Bronchial epithelial cell (primary cell): ENCODE results near the gene TBC1D8B. TPM values are rescaled to one million over a fixed set of nuclear protein-coding genes. Genes with fewer than 3 reads are reported as not detected.
A peak's percentile ranks its signal among the peaks of the same experiment; 100 is the strongest.

Experiments
- DNase-seq: peaks from one replicate; pipeline ENCODE4 v3.0.0-alpha.2; 2010; ENCODE audit warnings: low read depth
- FAIRE-seq: peaks from 2 replicates; lab custom pipeline; 2011; peaks lifted over from hg19 to GRCh38; lab: Jason Lieb, UNC
- H3K27me3 ChIP-seq: 2 replicates; pipeline ENCODE4 v1.5.1; 2011; ENCODE audit warnings: low read length; ENCODE audit not compliant: control insufficient read depth, insufficient read depth
- H3K36me3 ChIP-seq: 2 replicates; pipeline ENCODE4 v1.5.1; 2011; ENCODE audit warnings: low read length; ENCODE audit not compliant: control insufficient read depth, insufficient read depth
- H3K4me3 ChIP-seq: 2 replicates; pipeline ENCODE4 v1.5.1; 2011; ENCODE audit warnings: mild to moderate bottlenecking, low read depth, low read length, control low read depth
- CTCF ChIP-seq: IDR thresholded peaks from 2 replicates; pipeline ENCODE4 v1.5.1; 2011; ENCODE audit warnings: mild to moderate bottlenecking, moderate library complexity, low read length, control low read depth, inconsistent platforms; ENCODE audit not compliant: insufficient read depth, severe bottlenecking
- total RNA-seq: library from RNA; depleted of rRNA; stranded (reverse); fragments of >200 nt; gene quantifications from 2 replicates; pipeline ENCODE4 v1.2.1, GENCODE V29; 2014

The TBC1D8B gene
- total RNA-seq, 1 donor from 2014 or later: 2.6 TPM

DNA sequence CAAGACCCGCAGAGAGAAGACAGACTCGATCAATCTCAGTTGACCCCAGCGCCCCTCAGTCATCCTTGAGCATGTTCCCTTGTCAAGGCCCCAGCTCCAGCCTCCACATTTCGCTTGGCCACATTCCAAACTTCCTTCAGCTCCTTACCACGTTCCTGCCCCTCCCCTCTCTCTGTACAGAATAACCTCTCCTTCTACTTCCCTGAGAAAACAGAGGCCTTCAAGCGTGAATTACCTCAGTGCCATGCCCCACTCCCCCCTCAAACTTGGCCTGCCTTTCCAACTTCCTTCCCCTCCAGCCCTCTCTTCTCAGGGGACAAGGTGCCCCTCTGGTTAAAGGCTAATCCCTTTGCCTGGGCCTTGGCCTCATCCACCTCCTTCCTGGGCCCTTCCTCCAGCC is 103.9 kb downstream of the TBC1D8B start:
- Histone ChIP-seq H3K4me3 (no peak overlapping the region), H3K36me3 (no peaks in the 10 kb centered on the region), H3K27me3 (no peaks in the 10 kb centered on the region)
- TF ChIP-seq CTCF: no peak
- DNase-seq (no peak), FAIRE-seq (no peak)

DNA sequence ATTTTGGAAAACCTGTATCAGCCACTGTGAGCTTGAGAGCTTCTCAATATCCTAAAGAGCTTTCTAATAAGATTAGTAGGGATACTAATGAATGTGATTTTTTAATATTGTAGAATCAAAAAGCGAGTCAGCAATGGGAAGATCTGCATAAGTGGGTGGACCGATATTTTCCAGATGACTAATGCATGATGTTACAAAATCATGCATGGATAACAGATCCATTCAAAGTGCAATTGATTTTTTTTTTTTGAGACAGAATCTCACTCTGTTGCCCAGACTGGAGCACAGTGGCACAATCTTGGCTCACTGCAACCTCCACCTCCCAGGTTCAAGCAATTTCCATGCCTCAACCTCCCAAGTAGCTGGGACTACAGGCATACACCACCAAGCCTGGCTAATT is 110.4 kb downstream of the TBC1D8B start:
- FAIRE-seq (no peak), DNase-seq (peak; percentile 70)
- H3K4me3 ChIP-seq: no peak overlapping the region
- no peaks in the 10 kb centered on the region for H3K36me3 ChIP-seq
- TF ChIP-seq CTCF: no peak
- H3K27me3 ChIP-seq: no peaks in the 10 kb centered on the region

- DNase-seq: peak; percentile 92
- Histone ChIP-seq H3K36me3 (no peaks in the 10 kb centered on the region), H3K4me3 (no peak overlapping the region), H3K27me3 (no peaks in the 10 kb centered on the region)
- FAIRE-seq: no peak
- no peak for TF ChIP-seq CTCF
Measured at GRCh38 chrX:106917830-106918500, 115.5 kb downstream of the TBC1D8B start.

- H3K4me3 ChIP-seq: no peak within 1 kb of the TSS
- H3K36me3 ChIP-seq: no peaks in the 10 kb centered on the region
- no peak for FAIRE-seq
- H3K27me3 ChIP-seq: no peaks in the 10 kb centered on the region
- no peak for DNase-seq
- no peak for TF ChIP-seq CTCF
Measured at GRCh38 chrX:106919932-106920452, 117.5 kb downstream of the TBC1D8B start, which contains the start of gene CLDN2. TSS of gene CLDN2 (plus strand) at chrX:106920402. CDS start at chrX:106928229, 7,827 bp downstream.

- DNase-seq (no peak), FAIRE-seq (no peak)
- Histone ChIP-seq H3K4me3 (no peak overlapping the region), H3K36me3 (no peaks in the 10 kb centered on the region), H3K27me3 (no peaks in the 10 kb centered on the region)
- TF ChIP-seq CTCF: no peak
Measured at GRCh38 chrX:106921637-106922036, 119.2 kb downstream of the TBC1D8B start.

Other genes with a start within 250 kb of the TBC1D8B start
- 1.7 and 2.4 TPM in 2 replicates for gene RADX, start 190.7 kb upstream of the TBC1D8B start, total RNA-seq
- 21.0 and 32.1 TPM in 2 replicates for gene RNF128, start 76.0 kb upstream of the TBC1D8B start, total RNA-seq
- 0.13 TPM in 1 of 2 replicates, not detected in the other for gene RIPPLY1, start 100.7 kb downstream of the TBC1D8B start, total RNA-seq
- not detected in 2 replicates for gene CLDN2, start 117.7 kb downstream of the TBC1D8B start, total RNA-seq
- 23.7 and 37.9 TPM in 2 replicates for gene MORC4, start 197.5 kb downstream of the TBC1D8B start, total RNA-seq